SK-MEL-5 (cell line): Measurements from ENCODE around the gene AGTR1. TPM values are rescaled to one million over a fixed set of nuclear protein-coding genes. Genes with fewer than 3 reads are reported as not detected.

Source experiments
- DNase-seq: peaks from one replicate; pipeline ENCODE4 v3.0.0-alpha.2; 2016; ENCODE audit warnings: low read depth, low spot score
- in situ Hi-C: cut with HindIII; loops from 2 replicates; pipeline ENCODE4 v1.10.0; 2016; ENCODE audit warnings: low sequenced_read_pairs, high pct_unique_total_duplicates, low pct_unique_long_range_greater_than_20kb
- small RNA-seq, 2 experiments: library from RNA; depleted of rRNA; stranded (forward); fragments of <200 nt; gene quantifications; one replicate each; pipeline ENCODE3, GENCODE V24; 2014
- total RNA-seq: library from RNA; depleted of rRNA; stranded (reverse); fragments of >200 nt; shearing (Covaris generic); gene quantifications from 2 replicates; pipeline ENCODE4 v1.2.3, GENCODE V29; 2014; rRNA removed

The AGTR1 gene
- total RNA-seq, 1 experiment from 2014 or later: 0.13 TPM

- in situ Hi-C loops: no loop called here
- peak; percentile 35 for DNase-seq
These were observed 91.4 kb downstream of the AGTR1 start for GRCh38 chr3:148789146-148789545.

- DNase-seq: no peak
- in situ Hi-C loops: no loop called here
These were observed 92.2 kb downstream of the AGTR1 start for GRCh38 chr3:148789906-148790305.

- in situ Hi-C loops: no loop called here
These were observed 92.7 kb downstream of the AGTR1 start for GRCh38 chr3:148790370-148790769.

GRCh38 chr3:148790851-148791735, 93.4 kb downstream of the AGTR1 start:
- DNase-seq: peak; percentile 90
- in situ Hi-C loops: no loop called here

More at GRCh38 chr3:148790370-148790769, 92.7 kb downstream of the AGTR1 start:
- DNase-seq: no peak

- in situ Hi-C loops: no loop called here
- DNase-seq: no peak
These were observed 94.2 kb downstream of the AGTR1 start for GRCh38 chr3:148791920-148792319.

- in situ Hi-C loops: no loop called here
- DNase-seq: no peak
These were observed 94.8 kb downstream of the AGTR1 start for GRCh38 chr3:148792516-148792915.

Small RNA genes within 50 kb of the gene (small RNA-seq; reads per million reads assigned to genes)
- gene RPL38P1: 0 reads per million in 2 experiments

Other genes with a start within 250 kb of the AGTR1 start
- gene CPB1, start 129.9 kb downstream of the AGTR1 start, total RNA-seq: not detected in 2 replicates
- gene CPA3, start 167.4 kb downstream of the AGTR1 start, total RNA-seq: not detected in 2 replicates